HFFc6 (cell line): ENCODE results near the gene GLS2. TPM values are rescaled to one million over a fixed set of nuclear protein-coding genes. Genes with fewer than 3 reads are reported as not detected.
A peak's percentile ranks its signal among the peaks of the same experiment; 100 is the strongest.
"Not testable (repeated sequence)": the region's sequence is repeated elsewhere in the genome, so short reads cannot be mapped to it uniquely, and the experiment has no call there.

Experiments used
- DNase-seq: peaks from one replicate; pipeline ENCODE4 v3.0.0-alpha.2; 2018
- H3K27ac Mint-ChIP-seq: 2 replicates; pipeline ENCODE4 v1.8.0; 2020; ENCODE audit warnings: mild to moderate bottlenecking, mixed read lengths
- H3K27me3 Mint-ChIP-seq: 2 replicates; pipeline ENCODE4 v1.8.0; 2021; ENCODE audit warnings: mild to moderate bottlenecking, moderate library complexity, mixed read lengths; ENCODE audit not compliant: insufficient read depth
- H3K36me3 Mint-ChIP-seq: 2 replicates; pipeline ENCODE4 v1.8.0; 2021; ENCODE audit warnings: low read depth, mixed read lengths
- H3K4me1 Mint-ChIP-seq: 2 replicates; pipeline ENCODE4 v1.8.0; 2020; ENCODE audit warnings: low read depth, mixed read lengths
- H3K4me3 Mint-ChIP-seq: 2 replicates; pipeline ENCODE4 v1.8.0; 2020; ENCODE audit warnings: mild to moderate bottlenecking, moderate library complexity, mixed read lengths
- H3K9me3 Mint-ChIP-seq: 2 replicates; pipeline ENCODE4 v1.8.0; 2020; ENCODE audit warnings: mild to moderate bottlenecking, mixed read lengths
- CTCF ChIP-seq: fragments of 200-600 bp; sonication (generic); IDR thresholded peaks from 2 replicates; pipeline ENCODE4 v1.5.0; 2021; ENCODE audit warnings: antibody characterized with exemption, mild to moderate bottlenecking
- total RNA-seq, 6 experiments: library from RNA; stranded (reverse); fragmentation: NEBNext Ultra II Directional; extraction: Animal tissue kit (Norgen Biotek cat#: 25700); gene quantifications; 2 replicates in 1 of 6; 3 replicates in 5 of 6; pipeline ENCODE4 v1.2.3, GENCODE V29; 2021

GLS2 gene
- total RNA-seq, 6 experiments from 2014 or later, result not detected

GRCh38 chr12:56496704-56497103 lies 8.7 kb upstream of the GLS2 start:
- not testable (repeated sequence) for H3K36me3 Mint-ChIP-seq, H3K4me1 Mint-ChIP-seq, H3K27ac Mint-ChIP-seq, H3K9me3 Mint-ChIP-seq
- Mint-ChIP-seq H3K27me3 (peaks cover 12% of the 10 kb centered on the region), H3K4me3 (peak overlapping the region; percentile 58)
- DNase-seq, result peak; percentile 10
- peak; percentile 56 for TF ChIP-seq CTCF

- H3K36me3 Mint-ChIP-seq, H3K9me3 Mint-ChIP-seq, H3K27ac Mint-ChIP-seq, H3K4me1 Mint-ChIP-seq, H3K4me3 Mint-ChIP-seq, DNase-seq: not testable (repeated sequence)
- H3K27me3 Mint-ChIP-seq, result peaks cover 21% of the 10 kb centered on the region
These were observed 6.5 kb upstream of the GLS2 start for GRCh38 chr12:56494481-56494880.

- H3K27ac Mint-ChIP-seq, H3K4me3 Mint-ChIP-seq, H3K36me3 Mint-ChIP-seq, H3K4me1 Mint-ChIP-seq, DNase-seq, H3K9me3 Mint-ChIP-seq: not testable (repeated sequence)
- peaks cover 24% of the 10 kb centered on the region for H3K27me3 Mint-ChIP-seq
These were observed 6.1 kb upstream of the GLS2 start for GRCh38 chr12:56494106-56494415.

GRCh38 chr12:56493409-56494105 lies 5.6 kb upstream of the GLS2 start:
- peaks cover 29% of the 10 kb centered on the region for H3K27me3 Mint-ChIP-seq
- not testable (repeated sequence) for H3K36me3 Mint-ChIP-seq, H3K4me1 Mint-ChIP-seq, H3K9me3 Mint-ChIP-seq, DNase-seq, H3K4me3 Mint-ChIP-seq, H3K27ac Mint-ChIP-seq

- Mint-ChIP-seq H3K9me3 (peaks cover 10% of the 10 kb centered on the region), H3K36me3 (peaks cover 13% of the 10 kb centered on the region), H3K4me1 (peaks cover 14% of the 10 kb centered on the region), H3K27me3 (peaks cover 37% of the 10 kb centered on the region), H3K27ac (no peak overlapping the region), H3K4me3 (no peak overlapping the region)
- no peak for TF ChIP-seq CTCF
- no peak for DNase-seq
These were observed 2.4 kb upstream of the GLS2 start for GRCh38 chr12:56490360-56490759.

- H3K27me3 Mint-ChIP-seq, result peaks cover 38% of the 10 kb centered on the region
- no peak for DNase-seq
- H3K27ac Mint-ChIP-seq, result no peak overlapping the region
- no peak for TF ChIP-seq CTCF
- peaks cover 14% of the 10 kb centered on the region for H3K4me1 Mint-ChIP-seq
- peak overlapping the region; percentile 76; the same call in 1 of the 2 replicates for H3K4me3 Mint-ChIP-seq
- peaks cover 9% of the 10 kb centered on the region for H3K36me3 Mint-ChIP-seq
- peaks cover 4% of the 10 kb centered on the region for H3K9me3 Mint-ChIP-seq
These were observed 417 bp downstream of the GLS2 start for GRCh38 chr12:56487448-56488040.

GRCh38 chr12:56486694-56487093 lies 1.3 kb downstream of the GLS2 start:
- Mint-ChIP-seq H3K27me3 (peaks cover 36% of the 10 kb centered on the region), H3K4me3 (no peak overlapping the region), H3K9me3 (peaks cover 4% of the 10 kb centered on the region), H3K36me3 (peaks cover 9% of the 10 kb centered on the region), H3K4me1 (peaks cover 14% of the 10 kb centered on the region), H3K27ac (no peak overlapping the region)
- no peak for TF ChIP-seq CTCF
- DNase-seq, result no peak
